Liver (tissue), 9 donors: ENCODE results near the gene CRYBB3. TPM values are rescaled to one million over a fixed set of nuclear protein-coding genes. Genes with fewer than 3 reads are reported as not detected.

ENCODE experiments used
- DNase-seq: peaks from one replicate; pipeline ENCODE4 v3.0.0-alpha.2; 2017; ENCODE audit warnings: low spot score
- H3K27ac ChIP-seq, 2 donors: one replicate each; pipeline ENCODE4 v1.7.0; 2013; ENCODE audit warnings: inconsistent platforms in 2 of 2, low read length in 2 of 2, control low read depth in 1 of 2, low read depth in 1 of 2, mild to moderate bottlenecking in 1 of 2
- H3K27me3 ChIP-seq, 4 donors: one replicate each; pipeline versions ENCODE4 v1.6.1 to v1.7.0; 2013; ENCODE audit warnings: low read length in 3 of 4, inconsistent platforms in 1 of 4, mild to moderate bottlenecking in 1 of 4, moderate library complexity in 1 of 4; ENCODE audit not compliant: control insufficient read depth in 4 of 4, insufficient read depth in 4 of 4
- H3K36me3 ChIP-seq, 4 donors: one replicate each; pipeline versions ENCODE4 v1.6.1 to v1.7.0; 2013; ENCODE audit warnings: low read length in 3 of 4, mild to moderate bottlenecking in 3 of 4, low read depth in 1 of 4, moderate library complexity in 1 of 4; ENCODE audit not compliant: control insufficient read depth in 4 of 4, insufficient read depth in 3 of 4
- H3K4me1 ChIP-seq, 4 donors: one replicate each; pipeline versions ENCODE4 v1.6.1 to v1.7.0; 2013; ENCODE audit warnings: low read length in 3 of 4, mild to moderate bottlenecking in 3 of 4, moderate library complexity in 1 of 4; ENCODE audit not compliant: control insufficient read depth in 4 of 4, insufficient read depth in 4 of 4
- H3K4me3 ChIP-seq, 3 donors: one replicate each; pipeline versions ENCODE4 v1.6.1 to v1.7.0; 2013; ENCODE audit warnings: low read length in 3 of 3, control low read depth in 1 of 3, low read depth in 1 of 3, mild to moderate bottlenecking in 1 of 3
- H3K9ac ChIP-seq, 2 donors: one replicate each; pipeline ENCODE4 v1.7.0; 2013; ENCODE audit warnings: low read length in 2 of 2, mild to moderate bottlenecking in 2 of 2, moderate library complexity in 2 of 2, control low read depth in 1 of 2, low read depth in 1 of 2
- H3K9me3 ChIP-seq, 4 donors: one replicate each; pipeline versions ENCODE4 v1.6.1 to v1.7.0; 2013; ENCODE audit warnings: low read length in 3 of 4; ENCODE audit not compliant: control insufficient read depth in 4 of 4
- CTCF ChIP-seq: fragments of 150-350 bp; IDR thresholded peaks from 2 replicates; pipeline ENCODE4 v1.5.1; 2017; ENCODE audit warnings: improper control_type of control experiment, low read depth, low read length; ENCODE audit not compliant: missing input control
- EGR1 ChIP-seq, 2 donors: IDR thresholded peaks; 2 replicates each; pipeline ENCODE4 v1.6.1; 2016 to 2018; ENCODE audit warnings: antibody characterized with exemption in 2 of 2, low read depth in 2 of 2
- GABPA ChIP-seq, 2 donors: IDR thresholded peaks in 1 of 2; conservative IDR thresholded peaks in 1 of 2; 2 replicates each; pipeline ENCODE4 v1.6.1; 2016; ENCODE audit warnings: antibody characterized with exemption in 2 of 2, mild to moderate bottlenecking in 1 of 2, moderate library complexity in 1 of 2
- HNF4A ChIP-seq, 2 donors: conservative IDR thresholded peaks; 2 replicates each; pipeline ENCODE4 v1.6.1; 2016; ENCODE audit warnings: antibody characterized with exemption in 2 of 2, mild to moderate bottlenecking in 2 of 2
- HNF4G ChIP-seq: IDR thresholded peaks from 2 replicates; pipeline ENCODE4 v1.6.1; 2016; ENCODE audit warnings: antibody characterized with exemption
- JUND ChIP-seq, 2 donors: IDR thresholded peaks; 2 replicates each; pipeline ENCODE4 v1.6.1; 2016; ENCODE audit warnings: antibody characterized with exemption in 2 of 2
- NR2F2 ChIP-seq: IDR thresholded peaks from 2 replicates; pipeline ENCODE4 v1.6.1; 2016; ENCODE audit warnings: antibody characterized with exemption
- RAD21 ChIP-seq, 2 donors: IDR thresholded peaks; 2 replicates each; pipeline ENCODE4 v1.6.1; 2016; ENCODE audit warnings: antibody characterized with exemption in 2 of 2, mild to moderate bottlenecking in 2 of 2
- REST ChIP-seq: IDR thresholded peaks from 2 replicates; pipeline ENCODE4 v1.6.1; 2016; ENCODE audit warnings: antibody characterized with exemption, mild to moderate bottlenecking
- SP1 ChIP-seq: IDR thresholded peaks from 2 replicates; pipeline ENCODE4 v1.6.1; 2018; ENCODE audit warnings: antibody characterized with exemption, mild to moderate bottlenecking
- TAF1 ChIP-seq: conservative IDR thresholded peaks from 2 replicates; pipeline ENCODE4 v1.6.1; 2016; ENCODE audit warnings: antibody characterized with exemption, mild to moderate bottlenecking
- YY1 ChIP-seq: IDR thresholded peaks from 2 replicates; pipeline ENCODE4 v1.6.1; 2016; ENCODE audit warnings: antibody characterized with exemption, mild to moderate bottlenecking
- ZBTB33 ChIP-seq: IDR thresholded peaks from 2 replicates; pipeline ENCODE4 v1.6.1; 2016; ENCODE audit warnings: antibody characterized with exemption
- WGBS: extraction: QIAGEN DNeasy Blood & Tissue Kit; methylation state at CpG from one replicate; pipeline ENCODE4 v1.1.7; 2013; 5-methylcytosine and 5-hydroxymethylcytosine counted together
- polyA plus RNA-seq, 2 donors: library from polyadenylated mRNA; stranded (reverse) in 1 of 2; unstranded in 1 of 2; fragments of 200-250 nt in 1 of 2; fragments of >200 nt in 1 of 2; fragmentation: Nextera tagmentation in 1 of 2; extraction: Ambion mirVana in 1 of 2; gene quantifications; one replicate each; pipeline versions ENCODE4 v1.2.1 to v1.2.3, GENCODE V29; 2013 to 2015
- total RNA-seq, 2 donors: library from RNA; depleted of rRNA; stranded (reverse); fragments of >200 nt; gene quantifications; one replicate each; pipeline ENCODE4 v1.2.3, GENCODE V29; 2014
- TF ChIP-seq, protein P1 (sequence below): IDR thresholded peaks from 2 replicates; pipeline ENCODE4 v1.6.1; 2016; ENCODE audit warnings: antibody characterized with exemption
- TF ChIP-seq, protein P2 (sequence below): IDR thresholded peaks from 2 replicates; pipeline ENCODE4 v1.6.1; 2016; ENCODE audit warnings: antibody characterized with exemption
- donor health status: healthy.
- donor health status: healthy.
- donor health status: healthy.
- donor health status: healthy.
- donor health status: healthy.

CRYBB3 gene
- total and polyA plus RNA-seq, 4 donors, result 0.25 to 0.38 TPM; not detected in 2

DNA sequence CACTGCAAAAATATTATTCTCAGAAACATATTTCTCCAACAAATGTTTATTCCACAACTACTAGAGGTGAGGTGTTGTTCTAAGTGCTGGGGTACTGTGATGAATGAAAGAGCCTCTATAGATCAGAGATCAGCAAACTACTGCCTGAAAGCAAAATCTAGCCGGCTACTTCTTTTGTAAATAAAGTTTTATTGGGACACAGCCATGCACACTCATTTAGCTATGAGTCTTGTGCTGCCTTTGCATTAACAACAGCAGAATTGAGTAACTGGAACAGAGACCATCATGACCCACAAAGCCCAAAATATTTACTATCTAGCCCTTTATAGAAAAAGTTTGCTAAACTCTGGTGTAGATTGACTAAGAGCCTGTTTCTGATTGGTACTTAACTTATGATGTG lies 37.1 kb upstream of the CRYBB3 start:
- no peak overlapping the region for H3K27ac ChIP-seq
- no peak overlapping the region for H3K9ac ChIP-seq
- 71% methylated on average over 1 of the region's 1 CpG for WGBS
- no peaks in the 10 kb centered on the region for H3K27me3 ChIP-seq
- H3K36me3 ChIP-seq, result peaks cover 0 to 3% (median under 1%) of the 10 kb centered on the region in 4 donors
- H3K4me1 ChIP-seq, result peaks cover 17 to 46% (median 25%) of the 10 kb centered on the region in 4 donors
- no peak overlapping the region for H3K4me3 ChIP-seq
- TF ChIP-seq REST (no peak), ZBTB33 (no peak), JUND (IDR thresholded peaks at IDR 0.05) (no peak), NR2F2 (no peak), HNF4G (no peak), CTCF (no peak), SP1 (no peak), EGR1 (IDR thresholded peaks at IDR 0.05; ENCODE audit: low read depth in 2 of 2) (no peak), YY1 (no peak), TAF1 (no peak), HNF4A (conservative IDR thresholded peaks at IDR 0.05) (no peak)
- TF ChIP-seq, protein P1, sequence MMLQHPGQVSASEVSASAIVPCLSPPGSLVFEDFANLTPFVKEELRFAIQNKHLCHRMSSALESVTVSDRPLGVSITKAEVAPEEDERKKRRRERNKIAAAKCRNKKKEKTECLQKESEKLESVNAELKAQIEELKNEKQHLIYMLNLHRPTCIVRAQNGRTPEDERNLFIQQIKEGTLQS, result no peak
- TF ChIP-seq, protein P2, sequence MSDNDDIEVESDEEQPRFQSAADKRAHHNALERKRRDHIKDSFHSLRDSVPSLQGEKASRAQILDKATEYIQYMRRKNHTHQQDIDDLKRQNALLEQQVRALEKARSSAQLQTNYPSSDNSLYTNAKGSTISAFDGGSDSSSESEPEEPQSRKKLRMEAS, result no peak
- H3K9me3 ChIP-seq, result no peaks in the 10 kb centered on the region
- no peak for DNase-seq

DNA sequence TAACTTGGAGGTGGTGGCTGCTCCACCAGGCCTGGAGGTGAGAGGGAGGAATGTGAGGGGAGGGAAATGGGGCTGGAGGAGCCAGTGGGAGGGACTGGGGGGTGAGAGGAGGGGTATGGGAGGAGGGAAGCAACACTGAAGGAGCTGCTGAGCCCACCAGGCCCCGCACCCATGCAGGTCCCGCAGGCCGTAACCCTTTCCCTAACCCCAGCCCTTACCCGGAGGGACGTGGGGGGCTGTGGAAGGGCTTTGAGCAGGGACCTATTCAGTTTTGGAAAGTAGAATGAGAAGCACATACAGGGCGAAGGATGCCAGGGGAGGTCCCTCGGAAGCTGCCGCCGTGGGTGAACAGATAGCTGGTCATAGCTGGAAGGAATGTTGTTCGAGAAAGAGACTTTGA lies 33.9 kb upstream of the CRYBB3 start:
- peak overlapping the region; percentile 70 to 90 for H3K27ac ChIP-seq
- DNase-seq, result no peak
- H3K9me3 ChIP-seq, result no peaks in the 10 kb centered on the region
- no peak overlapping the region for H3K9ac ChIP-seq
- H3K4me3 ChIP-seq, result no peak overlapping the region
- H3K4me1 ChIP-seq, result peaks cover 28 to 62% (median 46%) of the 10 kb centered on the region in 4 donors
- TF ChIP-seq NR2F2, result no peak
- no peak for TF ChIP-seq RAD21 (IDR thresholded peaks at IDR 0.05)
- no peak for TF ChIP-seq GABPA (IDR thresholded peaks at IDR 0.05 in 1 of 2, conservative IDR thresholded peaks at IDR 0.05 in 1 of 2)
- TF ChIP-seq SP1, result no peak
- TF ChIP-seq REST, result no peak
- no peak for TF ChIP-seq EGR1 (IDR thresholded peaks at IDR 0.05; ENCODE audit: low read depth in 2 of 2)
- H3K27me3 ChIP-seq, result no peaks in the 10 kb centered on the region
- 97% methylated on average over 10 of the region's 10 CpGs for WGBS
- H3K36me3 ChIP-seq, result peaks cover 0 to under 1% (median 0%) of the 10 kb centered on the region in 4 donors
